HCT116 (cell line): Measurements from ENCODE around the gene EPHA6.

Experiments
- CTCF ChIP-seq, 3 experiments: fragments of 200-600 bp in 1 of 3; sonication (generic) in 1 of 3; IDR thresholded peaks in 2 of 3; conservative IDR thresholded peaks in 1 of 3; 2 replicates each; pipeline ENCODE4 v1.5.1; 2012 to 2017; ENCODE audit warnings: low read depth in 2 of 3, low read length in 2 of 3, antibody characterized with exemption in 1 of 3, borderline replicate concordance in 1 of 3, control low read depth in 1 of 3, mild to moderate bottlenecking in 1 of 3, mixed read lengths in 1 of 3, mixed run types in 1 of 3, moderate library complexity in 1 of 3; ENCODE audit not compliant: insufficient read depth in 1 of 3
- EGR1 ChIP-seq: IDR thresholded peaks from 2 replicates; pipeline ENCODE4 v1.6.1; 2012; ENCODE audit warnings: low read depth
- EZH2 ChIP-seq: fragments of 200-600 bp; sonication (generic); IDR thresholded peaks from 2 replicates; pipeline ENCODE4 v1.6.1; 2017; ENCODE audit warnings: antibody characterized with exemption, mixed run types
- EZH2phosphoT487 ChIP-seq: fragments of 200-600 bp; IDR thresholded peaks from 2 replicates; pipeline ENCODE4 v1.6.1; 2018; ENCODE audit warnings: antibody characterized with exemption, borderline replicate concordance
- MAX ChIP-seq: IDR thresholded peaks from 2 replicates; pipeline ENCODE4 v1.6.1; 2012
- POLR2AphosphoS5 ChIP-seq: IDR thresholded peaks from 2 replicates; pipeline ENCODE4 v1.6.1; 2011; ENCODE audit warnings: mild to moderate bottlenecking, low read depth, low read length, moderate library complexity
- SIN3A ChIP-seq: IDR thresholded peaks from 2 replicates; pipeline ENCODE4 v1.6.1; 2012; ENCODE audit warnings: low read depth
- YY1 ChIP-seq: IDR thresholded peaks from 2 replicates; pipeline ENCODE4 v1.6.1; 2011; ENCODE audit warnings: low read length, low read depth, moderate library complexity, mild to moderate bottlenecking; ENCODE audit not compliant: insufficient replicate concordance; ENCODE audit errors: extremely low read depth
- ZBTB33 ChIP-seq: IDR thresholded peaks from 2 replicates; pipeline ENCODE4 v1.6.1; 2011; ENCODE audit warnings: mild to moderate bottlenecking, low read length, moderate library complexity; ENCODE audit not compliant: insufficient replicate concordance; ENCODE audit errors: extremely low read depth

- TF ChIP-seq POLR2AphosphoS5 (no peak), CTCF (IDR thresholded peaks at IDR 0.05 in 2 of 3, conservative IDR thresholded peaks at IDR 0.05 in 1 of 3; ENCODE audit: borderline replicate concordance in 1 of 3, insufficient read depth in 1 of 3, low read depth in 2 of 3, low read length in 2 of 3) (no peak), EZH2phosphoT487 (no peak), YY1 (no peak), EGR1 (no peak), EZH2 (no peak), MAX (no peak), ZBTB33 (no peak), SIN3A (no peak)
These were observed 195.1 kb downstream of the EPHA6 start for GRCh38 chr3:97009427-97010019.
